GM12873 (cell line): ENCODE results near the gene G3BP2.

Experiments used
- CTCF ChIP-seq: IDR thresholded peaks from 2 replicates; pipeline ENCODE4 v1.5.1; 2012; ENCODE audit warnings: low read depth, mild to moderate bottlenecking, moderate library complexity, low read length, control low read depth; ENCODE audit not compliant: insufficient read depth; ENCODE audit errors: missing control alignments

Gene G3BP2

GRCh38 chr4:75696581-75696980, 23.4 kb upstream of the G3BP2 start:
- TF ChIP-seq CTCF, result no peak

GRCh38 chr4:75696071-75696470, 22.9 kb upstream of the G3BP2 start:
- no peak for TF ChIP-seq CTCF

GRCh38 chr4:75686346-75686745, 13.1 kb upstream of the G3BP2 start:
- TF ChIP-seq CTCF, result no peak

GRCh38 chr4:75685546-75686189, 12.5 kb upstream of the G3BP2 start:
- no peak for TF ChIP-seq CTCF

GRCh38 chr4:75683482-75684155, 10.4 kb upstream of the G3BP2 start:
- no peak for TF ChIP-seq CTCF

- no peak for TF ChIP-seq CTCF
Observed at GRCh38 chr4:75679876-75680575, 6.8 kb upstream of the G3BP2 start.

- TF ChIP-seq CTCF, result no peak
Observed at GRCh38 chr4:75678965-75679364, 5.8 kb upstream of the G3BP2 start.
